HepG2 (cell line): Measurements from ENCODE around the gene BCAS1. TPM values are rescaled to one million over a fixed set of nuclear protein-coding genes. Genes with fewer than 3 reads are reported as not detected.

Experiments
- ARID2 ChIP-seq: sonication (generic); formaldehyde crosslinking; IDR thresholded peaks from 2 replicates; pipeline ENCODE4 v1.8.1; 2022; ENCODE audit warnings: mild to moderate bottlenecking, missing genetic modification reagents, borderline replicate concordance
- DMAP1 ChIP-seq: IDR thresholded peaks from 2 replicates; pipeline ENCODE4 v1.6.1; 2016
- ESRRA ChIP-seq: sonication (generic); formaldehyde crosslinking; IDR thresholded peaks from 2 replicates; pipeline ENCODE4 v1.5.1; 2020; ENCODE audit warnings: mild to moderate bottlenecking, low read depth, missing genetic modification reagents
- GATAD1 ChIP-seq: IDR thresholded peaks from 2 replicates; pipeline ENCODE4 v1.6.1; 2016; ENCODE audit warnings: missing genetic modification reagents, missing compliant biosample characterization
- JARID2 ChIP-seq: sonication (generic); formaldehyde crosslinking; IDR thresholded peaks from 2 replicates; pipeline ENCODE4 v1.8.1; 2023; ENCODE audit warnings: missing genetic modification reagents, inconsistent platforms; ENCODE audit not compliant: insufficient replicate concordance
- KLF9 ChIP-seq: IDR thresholded peaks from 2 replicates; pipeline ENCODE4 v1.6.1; 2016; ENCODE audit warnings: low read depth
- MAFK ChIP-seq, 2 experiments: IDR thresholded peaks in 1 of 2; conservative IDR thresholded peaks in 1 of 2; 2 replicates each; pipeline ENCODE4 v1.6.1; 2011; ENCODE audit warnings: improper control_type of control experiment in 2 of 2, low read length in 2 of 2
- MBNL3 ChIP-seq: fragments of 250-450 bp; sonication (Bioruptor Pico); conservative IDR thresholded peaks from 2 replicates; pipeline ENCODE4 v1.8.0; 2022; ENCODE audit warnings: mild to moderate bottlenecking, inconsistent platforms
- NR0B2 ChIP-seq: sonication (generic); formaldehyde crosslinking; IDR thresholded peaks from 2 replicates; pipeline ENCODE4 v1.4.0; 2020; ENCODE audit warnings: mild to moderate bottlenecking, missing genetic modification reagents
- PHF20 ChIP-seq: sonication (generic); formaldehyde crosslinking; IDR thresholded peaks from 2 replicates; pipeline ENCODE4 v1.5.0; 2020; ENCODE audit warnings: mild to moderate bottlenecking, missing genetic modification reagents
- TBX3 ChIP-seq: fragments of 450-650 bp; IDR thresholded peaks from 2 replicates; pipeline ENCODE4 v1.6.1; 2017; ENCODE audit warnings: antibody characterized with exemption, mild to moderate bottlenecking, inconsistent platforms, borderline replicate concordance
- TOPORS ChIP-seq: sonication (generic); formaldehyde crosslinking; IDR thresholded peaks from 2 replicates; pipeline ENCODE4 v1.8.0; 2023; ENCODE audit warnings: mild to moderate bottlenecking, missing genetic modification reagents
- ZNF142 ChIP-seq: sonication (generic); formaldehyde crosslinking; IDR thresholded peaks from 2 replicates; pipeline ENCODE4 v1.4.0; 2020; ENCODE audit warnings: missing genetic modification reagents
- ZNF282 ChIP-seq: fragments of 450-650 bp; IDR thresholded peaks from 2 replicates; pipeline ENCODE4 v1.6.1; 2018; ENCODE audit not compliant: partially characterized antibody
- ZNF547 ChIP-seq: sonication (generic); formaldehyde crosslinking; IDR thresholded peaks from 2 replicates; pipeline ENCODE4 v1.5.1; 2020; ENCODE audit warnings: mild to moderate bottlenecking, missing genetic modification reagents
- ZNF746 ChIP-seq: sonication (generic); formaldehyde crosslinking; IDR thresholded peaks from 2 replicates; pipeline ENCODE4 v1.8.0; 2022; ENCODE audit warnings: mild to moderate bottlenecking, missing genetic modification reagents
- ZNF773 ChIP-seq: sonication (generic); formaldehyde crosslinking; IDR thresholded peaks from 2 replicates; pipeline ENCODE4 v1.4.0; 2020; ENCODE audit warnings: missing genetic modification reagents, borderline replicate concordance
- ZNF83 ChIP-seq: sonication (generic); formaldehyde crosslinking; IDR thresholded peaks from 2 replicates; pipeline ENCODE4 v1.4.0; 2020; ENCODE audit warnings: missing genetic modification reagents, mild to moderate bottlenecking, borderline replicate concordance
- ZNF850 ChIP-seq: sonication (generic); formaldehyde crosslinking; conservative IDR thresholded peaks from 2 replicates; pipeline ENCODE4 v1.9.0; 2021; ENCODE audit warnings: mild to moderate bottlenecking, missing genetic modification reagents
- polyA plus RNA-seq, 8 experiments: library from polyadenylated mRNA; depleted of rRNA in 3 of 8; stranded (reverse) in 7 of 8; unstranded in 1 of 8; fragments of >200 nt; fragmentation: Illumina TruSeq in 4 of 8; extraction: Trizol in 4 of 8; gene quantifications; 2 replicates each; pipeline versions ENCODE4 v1.2.1 to v1.2.3, GENCODE V29; 2011 to 2016; ENCODE audit warnings: low read depth in 4 of 8, missing spikeins in 1 of 8, mixed read lengths in 1 of 8; ENCODE audit not compliant: insufficient read depth in 1 of 8
- total RNA-seq, 5 experiments: library from RNA; depleted of rRNA; stranded (reverse); fragments of >200 nt; fragmentation: Illumina TruSeq; extraction: Trizol; gene quantifications; 2 replicates each; pipeline ENCODE4 v1.2.3, GENCODE V29; 2016; ENCODE audit warnings: low read depth in 1 of 5
- TF ChIP-seq, protein P1 (sequence below): IDR thresholded peaks from 2 replicates; pipeline ENCODE4 v1.4.0; 2020; ENCODE audit warnings: mild to moderate bottlenecking, missing genetic modification reagents

BCAS1 gene
- total and polyA plus RNA-seq, 2 of the 13 experiments (the other 11 are each of a cell fraction or from before 2014, with no cell fraction given): 0.55 to 0.91 TPM

DNA sequence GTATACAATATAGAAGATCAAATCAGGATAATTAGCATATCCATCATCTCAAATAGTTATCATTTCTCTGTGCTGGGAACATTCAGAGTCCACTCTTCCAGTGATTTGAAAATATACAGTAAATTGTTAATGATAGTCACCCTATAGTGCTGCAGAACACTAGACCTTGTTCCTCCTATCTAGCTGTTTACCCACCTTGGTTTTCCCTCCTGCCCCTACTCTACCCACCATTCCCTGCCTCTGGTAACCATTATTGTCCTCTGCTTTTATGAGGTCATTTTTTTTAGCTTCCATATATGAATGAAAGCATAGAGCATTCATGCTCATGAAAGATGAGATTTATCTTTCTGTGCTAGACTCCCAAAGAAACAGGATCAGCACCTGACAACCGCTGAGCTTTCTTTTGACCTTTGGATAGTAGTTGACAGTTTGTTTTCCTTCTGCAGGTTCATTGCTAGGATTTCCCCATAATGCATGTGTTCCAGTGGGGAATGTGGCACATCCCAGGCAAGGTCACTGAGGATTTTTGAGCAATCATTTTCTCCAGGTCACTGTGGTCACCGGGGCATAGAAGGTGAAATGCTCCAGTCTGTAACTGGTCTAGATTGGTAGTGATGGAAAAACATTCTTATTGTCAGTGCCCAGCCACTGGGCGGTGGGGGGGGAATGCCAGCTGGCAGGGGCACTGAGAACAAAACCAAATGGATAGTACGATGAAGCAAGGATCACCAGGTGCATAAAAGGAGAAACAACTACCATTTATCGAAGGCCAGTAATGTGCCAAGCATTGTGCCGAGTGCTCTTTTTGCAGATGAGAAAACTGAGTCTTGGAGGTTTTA, 33.6 kb upstream of the BCAS1 start (continued):
- TF ChIP-seq ESRRA: peak; percentile 100
- TF ChIP-seq DMAP1: peak; percentile 85
- TF ChIP-seq TOPORS (CRISPR knock-in tag): no peak
- 0 out of 2 replicates have a peak, but pooled peaks have one; percentile 76 for TF ChIP-seq ARID2 (CRISPR knock-in tag)
- TF ChIP-seq NR0B2 (CRISPR knock-in tag): peak; percentile 70; the same call in 1 of the 2 replicates
- no peak; the same call in 1 of the 2 replicates for TF ChIP-seq ZNF850 (CRISPR knock-in tag)
- peak; percentile 93 for TF ChIP-seq ZNF746 (CRISPR knock-in tag)
- peak; percentile 52 for TF ChIP-seq JARID2
- no peak for TF ChIP-seq ZNF773 (CRISPR knock-in tag)
- peak; percentile 85 for TF ChIP-seq GATAD1
- no peak for TF ChIP-seq PHF20
- no peak for TF ChIP-seq ZNF282
- peak; percentile 78; the same call in 1 of the 2 replicates for TF ChIP-seq ZNF142
- TF ChIP-seq MBNL3 (CRISPR knock-in tag): no peak
- TF ChIP-seq MAFK (conservative IDR thresholded peaks at IDR 0.05 in 1 of 2, IDR thresholded peaks at IDR 0.05 in 1 of 2; ENCODE audit: low read length in 2 of 2): peak in 1 of 2 experiments; percentile 51; a peak in 2 of 4 replicates
- TF ChIP-seq ZNF83 (CRISPR knock-in tag): no peak
- TF ChIP-seq, protein P1, sequence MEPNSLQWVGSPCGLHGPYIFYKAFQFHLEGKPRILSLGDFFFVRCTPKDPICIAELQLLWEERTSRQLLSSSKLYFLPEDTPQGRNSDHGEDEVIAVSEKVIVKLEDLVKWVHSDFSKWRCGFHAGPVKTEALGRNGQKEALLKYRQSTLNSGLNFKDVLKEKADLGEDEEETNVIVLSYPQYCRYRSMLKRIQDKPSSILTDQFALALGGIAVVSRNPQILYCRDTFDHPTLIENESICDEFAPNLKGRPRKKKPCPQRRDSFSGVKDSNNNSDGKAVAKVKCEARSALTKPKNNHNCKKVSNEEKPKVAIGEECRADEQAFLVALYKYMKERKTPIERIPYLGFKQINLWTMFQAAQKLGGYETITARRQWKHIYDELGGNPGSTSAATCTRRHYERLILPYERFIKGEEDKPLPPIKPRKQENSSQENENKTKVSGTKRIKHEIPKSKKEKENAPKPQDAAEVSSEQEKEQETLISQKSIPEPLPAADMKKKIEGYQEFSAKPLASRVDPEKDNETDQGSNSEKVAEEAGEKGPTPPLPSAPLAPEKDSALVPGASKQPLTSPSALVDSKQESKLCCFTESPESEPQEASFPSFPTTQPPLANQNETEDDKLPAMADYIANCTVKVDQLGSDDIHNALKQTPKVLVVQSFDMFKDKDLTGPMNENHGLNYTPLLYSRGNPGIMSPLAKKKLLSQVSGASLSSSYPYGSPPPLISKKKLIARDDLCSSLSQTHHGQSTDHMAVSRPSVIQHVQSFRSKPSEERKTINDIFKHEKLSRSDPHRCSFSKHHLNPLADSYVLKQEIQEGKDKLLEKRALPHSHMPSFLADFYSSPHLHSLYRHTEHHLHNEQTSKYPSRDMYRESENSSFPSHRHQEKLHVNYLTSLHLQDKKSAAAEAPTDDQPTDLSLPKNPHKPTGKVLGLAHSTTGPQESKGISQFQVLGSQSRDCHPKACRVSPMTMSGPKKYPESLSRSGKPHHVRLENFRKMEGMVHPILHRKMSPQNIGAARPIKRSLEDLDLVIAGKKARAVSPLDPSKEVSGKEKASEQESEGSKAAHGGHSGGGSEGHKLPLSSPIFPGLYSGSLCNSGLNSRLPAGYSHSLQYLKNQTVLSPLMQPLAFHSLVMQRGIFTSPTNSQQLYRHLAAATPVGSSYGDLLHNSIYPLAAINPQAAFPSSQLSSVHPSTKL (CRISPR knock-in tag): peak; percentile 100
- TF ChIP-seq ZNF547: no peak; the same call in 1 of the 2 replicates
- no peak for TF ChIP-seq KLF9 (CRISPR knock-in tag)
- TF ChIP-seq TBX3: peak; percentile 93
